Measurements from ENCODE around the gene PPP1R12B. TPM values are rescaled to one million over a fixed set of nuclear protein-coding genes. Genes with fewer than 3 reads are reported as not detected.
"Not testable (repeated sequence)": the region's sequence is repeated elsewhere in the genome, so short reads cannot be mapped to it uniquely, and the experiment has no call there.

The PPP1R12B gene
- total RNA-seq, 2 experiments from 2014 or later = 19.1 to 23.5 TPM

- DNase-seq (ENCODE audit: low spot score) = no peak
- intact Hi-C loops (cut with micrococcal nuclease; ENCODE audit: unreplicated experiment) = no loop called here
- BruUV-seq (replicated peaks) = no TSS peak
- ChIA-PET POLR2A (interaction anchor here (0.8 kb wide), 1 partner anchor 19 kb away, joined by 3 read pairs; no protein-coding TSS in a partner anchor), CTCF (ENCODE audit: unreplicated experiment) (no interaction called here)
- no peaks in the 10 kb centered on the region for H3K9me2 ChIP-seq (ENCODE audit: insufficient read depth, low read length)
- TF ChIP-seq, protein P1, sequence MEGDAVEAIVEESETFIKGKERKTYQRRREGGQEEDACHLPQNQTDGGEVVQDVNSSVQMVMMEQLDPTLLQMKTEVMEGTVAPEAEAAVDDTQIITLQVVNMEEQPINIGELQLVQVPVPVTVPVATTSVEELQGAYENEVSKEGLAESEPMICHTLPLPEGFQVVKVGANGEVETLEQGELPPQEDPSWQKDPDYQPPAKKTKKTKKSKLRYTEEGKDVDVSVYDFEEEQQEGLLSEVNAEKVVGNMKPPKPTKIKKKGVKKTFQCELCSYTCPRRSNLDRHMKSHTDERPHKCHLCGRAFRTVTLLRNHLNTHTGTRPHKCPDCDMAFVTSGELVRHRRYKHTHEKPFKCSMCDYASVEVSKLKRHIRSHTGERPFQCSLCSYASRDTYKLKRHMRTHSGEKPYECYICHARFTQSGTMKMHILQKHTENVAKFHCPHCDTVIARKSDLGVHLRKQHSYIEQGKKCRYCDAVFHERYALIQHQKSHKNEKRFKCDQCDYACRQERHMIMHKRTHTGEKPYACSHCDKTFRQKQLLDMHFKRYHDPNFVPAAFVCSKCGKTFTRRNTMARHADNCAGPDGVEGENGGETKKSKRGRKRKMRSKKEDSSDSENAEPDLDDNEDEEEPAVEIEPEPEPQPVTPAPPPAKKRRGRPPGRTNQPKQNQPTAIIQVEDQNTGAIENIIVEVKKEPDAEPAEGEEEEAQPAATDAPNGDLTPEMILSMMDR (conservative IDR thresholded peaks at IDR 0.05; ENCODE audit: low read length) = no peak
- no peak for TF ChIP-seq EZH2phosphoT487 (IDR thresholded peaks at IDR 0.05; ENCODE audit: borderline replicate concordance, low read depth, low read length)
- no peak overlapping the region for H3K4me3 ChIP-seq (ENCODE audit: low read depth, low read length, poor library complexity, severe bottlenecking)
- no peaks in the 10 kb centered on the region for H3K79me2 ChIP-seq (ENCODE audit: insufficient read depth, low read depth, low read length)
- H3K4me2 ChIP-seq (ENCODE audit: low read length) = no peak overlapping the region
- no peaks in the 10 kb centered on the region for H3K36me3 ChIP-seq (ENCODE audit: insufficient read depth, low read length)
- no peak overlapping the region for H2AFZ ChIP-seq (ENCODE audit: low read length)
- no peak overlapping the region for H3K27ac ChIP-seq (ENCODE audit: low read depth, low read length, poor library complexity, severe bottlenecking)
- no peaks in the 10 kb centered on the region for H3K9me3 ChIP-seq (ENCODE audit: low read length)
- H4K20me1 ChIP-seq (ENCODE audit: insufficient read depth, low read length) = no peaks in the 10 kb centered on the region
- H3K4me1 ChIP-seq (ENCODE audit: insufficient read depth, low read length, poor library complexity, severe bottlenecking) = no peaks in the 10 kb centered on the region
Observed at GRCh38 chr1:202547215-202547614, 198.7 kb downstream of the PPP1R12B start.

- POLR2A ChIA-PET; DNase-seq (ENCODE audit: low spot score); H4K20me1 ChIP-seq (ENCODE audit: insufficient read depth, low read length); CTCF ChIA-PET (ENCODE audit: unreplicated experiment); H3K36me3 ChIP-seq (ENCODE audit: insufficient read depth, low read length); H3K79me2 ChIP-seq (ENCODE audit: insufficient read depth, low read depth, low read length); H3K4me2 ChIP-seq (ENCODE audit: low read length); intact Hi-C loops (cut with micrococcal nuclease; ENCODE audit: unreplicated experiment); H3K4me3 ChIP-seq (ENCODE audit: low read depth, low read length, poor library complexity, severe bottlenecking); H3K9me2 ChIP-seq (ENCODE audit: insufficient read depth, low read length); H2AFZ ChIP-seq (ENCODE audit: low read length); H3K9me3 ChIP-seq (ENCODE audit: low read length); H3K27ac ChIP-seq (ENCODE audit: low read depth, low read length, poor library complexity, severe bottlenecking); BruUV-seq (replicated peaks): not testable (repeated sequence)
- peaks cover 12% of the 10 kb centered on the region for H3K4me1 ChIP-seq (ENCODE audit: insufficient read depth, low read length, poor library complexity, severe bottlenecking)
Observed at GRCh38 chr1:202550088-202550487, 201.6 kb downstream of the PPP1R12B start.

GRCh38 chr1:202551683-202552082, 203.2 kb downstream of the PPP1R12B start:
- Histone ChIP-seq H2AFZ (ENCODE audit: low read length) (no peak overlapping the region), H3K4me1 (ENCODE audit: insufficient read depth, low read length, poor library complexity, severe bottlenecking) (peaks cover 12% of the 10 kb centered on the region), H3K4me2 (ENCODE audit: low read length) (no peak overlapping the region), H3K9me3 (ENCODE audit: low read length) (no peaks in the 10 kb centered on the region), H3K27ac (ENCODE audit: low read depth, low read length, poor library complexity, severe bottlenecking) (no peak overlapping the region), H4K20me1 (ENCODE audit: insufficient read depth, low read length) (no peaks in the 10 kb centered on the region), H3K4me3 (ENCODE audit: low read depth, low read length, poor library complexity, severe bottlenecking) (no peak overlapping the region), H3K79me2 (ENCODE audit: insufficient read depth, low read depth, low read length) (no peaks in the 10 kb centered on the region), H3K36me3 (ENCODE audit: insufficient read depth, low read length) (no peaks in the 10 kb centered on the region), H3K9me2 (ENCODE audit: insufficient read depth, low read length) (no peaks in the 10 kb centered on the region)
- no TSS peak for BruUV-seq (replicated peaks)
- CTCF ChIA-PET (ENCODE audit: unreplicated experiment) = no interaction called here
- no peak for TF ChIP-seq EZH2phosphoT487 (IDR thresholded peaks at IDR 0.05; ENCODE audit: borderline replicate concordance, low read depth, low read length)
- TF ChIP-seq, protein P1 (conservative IDR thresholded peaks at IDR 0.05; ENCODE audit: low read length) = no peak
- no peak for DNase-seq (ENCODE audit: low spot score)
- intact Hi-C loops (cut with micrococcal nuclease; ENCODE audit: unreplicated experiment) = no loop called here
- POLR2A ChIA-PET = no interaction called here

GRCh38 chr1:202552615-202553014, 204.1 kb downstream of the PPP1R12B start:
- H3K4me2 ChIP-seq (ENCODE audit: low read length); H3K9me3 ChIP-seq (ENCODE audit: low read length); CTCF ChIA-PET (ENCODE audit: unreplicated experiment); H2AFZ ChIP-seq (ENCODE audit: low read length); POLR2A ChIA-PET; intact Hi-C loops (cut with micrococcal nuclease; ENCODE audit: unreplicated experiment); H3K27ac ChIP-seq (ENCODE audit: low read depth, low read length, poor library complexity, severe bottlenecking); DNase-seq (ENCODE audit: low spot score); H4K20me1 ChIP-seq (ENCODE audit: insufficient read depth, low read length); H3K79me2 ChIP-seq (ENCODE audit: insufficient read depth, low read depth, low read length); H3K9me2 ChIP-seq (ENCODE audit: insufficient read depth, low read length); H3K36me3 ChIP-seq (ENCODE audit: insufficient read depth, low read length); H3K4me3 ChIP-seq (ENCODE audit: low read depth, low read length, poor library complexity, severe bottlenecking); BruUV-seq (replicated peaks): not testable (repeated sequence)
- H3K4me1 ChIP-seq (ENCODE audit: insufficient read depth, low read length, poor library complexity, severe bottlenecking) = peaks cover 12% of the 10 kb centered on the region

GRCh38 chr1:202553078-202553477, 204.6 kb downstream of the PPP1R12B start:
- H3K4me1 ChIP-seq (ENCODE audit: insufficient read depth, low read length, poor library complexity, severe bottlenecking) = peaks cover 12% of the 10 kb centered on the region
- H3K9me2 ChIP-seq (ENCODE audit: insufficient read depth, low read length); DNase-seq (ENCODE audit: low spot score); BruUV-seq (replicated peaks); intact Hi-C loops (cut with micrococcal nuclease; ENCODE audit: unreplicated experiment); CTCF ChIA-PET (ENCODE audit: unreplicated experiment); H3K9me3 ChIP-seq (ENCODE audit: low read length); H4K20me1 ChIP-seq (ENCODE audit: insufficient read depth, low read length); H3K36me3 ChIP-seq (ENCODE audit: insufficient read depth, low read length); H3K27ac ChIP-seq (ENCODE audit: low read depth, low read length, poor library complexity, severe bottlenecking); H3K79me2 ChIP-seq (ENCODE audit: insufficient read depth, low read depth, low read length); H3K4me3 ChIP-seq (ENCODE audit: low read depth, low read length, poor library complexity, severe bottlenecking); H2AFZ ChIP-seq (ENCODE audit: low read length): not testable (repeated sequence)
- H3K4me2 ChIP-seq (ENCODE audit: low read length) = 0 out of 2 replicates have a peak overlapping the region, but pooled peaks have one; percentile 35
- POLR2A ChIA-PET = interaction anchor here (0.6 kb wide), 1 partner anchor 146 kb away, joined by 3 read pairs; no protein-coding TSS in a partner anchor

All from OCI-LY7 (cell line).